ENCODE data around the gene MROH2A.
"Not testable (repeated sequence)": the region's sequence is repeated elsewhere in the genome, so short reads cannot be mapped to it uniquely, and the experiment has no call there.

Gene MROH2A

GRCh38 chr2:233856184-233856583 is 78.1 kb downstream of the MROH2A start:
- DNase-seq = no peak

- DNase-seq = peak; percentile 12
These were observed 79.5 kb downstream of the MROH2A start for GRCh38 chr2:233857511-233858141.

GRCh38 chr2:233858331-233858730 is 80.2 kb downstream of the MROH2A start:
- DNase-seq = no peak

GRCh38 chr2:233862261-233862768 is 84.2 kb downstream of the MROH2A start:
- DNase-seq = no peak

GRCh38 chr2:233865838-233866237 is 87.7 kb downstream of the MROH2A start:
- DNase-seq = no peak

GRCh38 chr2:233866479-233866878 is 88.3 kb downstream of the MROH2A start:
- no peak for DNase-seq

GRCh38 chr2:233867993-233868532 is 89.9 kb downstream of the MROH2A start, which contains the start of gene MSL3B:
MSL3B (minus strand) TSS chr2:233868386.
- peak; percentile 66 for DNase-seq

- no peak for DNase-seq
These were observed 93.3 kb downstream of the MROH2A start for GRCh38 chr2:233871432-233871831.

- DNase-seq = not testable (repeated sequence)
These were observed 94.0 kb downstream of the MROH2A start for GRCh38 chr2:233872125-233872524.

GRCh38 chr2:233882353-233882752 is 104.2 kb downstream of the MROH2A start:
- DNase-seq = no peak
